ENCODE measurements around the gene SH3D19.
A peak's percentile ranks its signal among the peaks of the same experiment; 100 is the strongest.
"Not testable (repeated sequence)": the region's sequence is repeated elsewhere in the genome, so short reads cannot be mapped to it uniquely, and the experiment has no call there.

SH3D19 gene

GRCh38 chr4:151242305-151242704, 83.1 kb downstream of the SH3D19 start:
- H3K4me3 ChIP-seq (ENCODE audit: low read depth, low read length) = no peak overlapping the region
- DNase-seq (ENCODE audit: low read depth) = no peak

GRCh38 chr4:151239608-151240007, 85.8 kb downstream of the SH3D19 start:
- no peak overlapping the region for H3K4me3 ChIP-seq (ENCODE audit: low read depth, low read length)
- no peak for DNase-seq (ENCODE audit: low read depth)

GRCh38 chr4:151238477-151238876, 86.9 kb downstream of the SH3D19 start:
- DNase-seq (ENCODE audit: low read depth) = no peak
- H3K4me3 ChIP-seq (ENCODE audit: low read depth, low read length) = no peak overlapping the region

GRCh38 chr4:151236036-151236435, 89.4 kb downstream of the SH3D19 start:
- DNase-seq (ENCODE audit: low read depth) = no peak
- no peak overlapping the region for H3K4me3 ChIP-seq (ENCODE audit: low read depth, low read length)

GRCh38 chr4:151235373-151235772, 90.0 kb downstream of the SH3D19 start:
- DNase-seq (ENCODE audit: low read depth); H3K4me3 ChIP-seq (ENCODE audit: low read depth, low read length): not testable (repeated sequence)

GRCh38 chr4:151233600-151233999, 91.8 kb downstream of the SH3D19 start:
- DNase-seq (ENCODE audit: low read depth) = no peak
- H3K4me3 ChIP-seq (ENCODE audit: low read depth, low read length) = no peak overlapping the region

- no peak overlapping the region for H3K4me3 ChIP-seq (ENCODE audit: low read depth, low read length)
- DNase-seq (ENCODE audit: low read depth) = no peak
These were observed 93.3 kb downstream of the SH3D19 start for GRCh38 chr4:151231915-151232595.

- peak overlapping the region; percentile 59 for H3K4me3 ChIP-seq (ENCODE audit: low read depth, low read length)
- peak; percentile 56 for DNase-seq (ENCODE audit: low read depth)
These were observed 97.0 kb downstream of the SH3D19 start for GRCh38 chr4:151228189-151229119.

- peak overlapping the region; percentile 59 for H3K4me3 ChIP-seq (ENCODE audit: low read depth, low read length)
- peak; percentile 63 for DNase-seq (ENCODE audit: low read depth)
These were observed 97.7 kb downstream of the SH3D19 start for GRCh38 chr4:151227731-151228130.

GRCh38 chr4:151227172-151227571, 98.2 kb downstream of the SH3D19 start:
- H3K4me3 ChIP-seq (ENCODE audit: low read depth, low read length) = peak overlapping the region; percentile 59
- no peak for DNase-seq (ENCODE audit: low read depth)

- peak overlapping the region; percentile 59 for H3K4me3 ChIP-seq (ENCODE audit: low read depth, low read length)
- DNase-seq (ENCODE audit: low read depth) = peak; percentile 69
These were observed 99.1 kb downstream of the SH3D19 start for GRCh38 chr4:151226004-151226932.

GRCh38 chr4:151223465-151223864, 101.9 kb downstream of the SH3D19 start:
- H3K4me3 ChIP-seq (ENCODE audit: low read depth, low read length) = no peak overlapping the region
- no peak for DNase-seq (ENCODE audit: low read depth)

- DNase-seq (ENCODE audit: low read depth) = no peak
- H3K4me3 ChIP-seq (ENCODE audit: low read depth, low read length) = no peak overlapping the region
These were observed 105.5 kb downstream of the SH3D19 start for GRCh38 chr4:151219948-151220347.

GRCh38 chr4:151219091-151219490, 106.3 kb downstream of the SH3D19 start:
- no peak overlapping the region for H3K4me3 ChIP-seq (ENCODE audit: low read depth, low read length)
- no peak for DNase-seq (ENCODE audit: low read depth)

GRCh38 chr4:151218343-151218742, 107.1 kb downstream of the SH3D19 start:
- DNase-seq (ENCODE audit: low read depth) = no peak
- no peak overlapping the region for H3K4me3 ChIP-seq (ENCODE audit: low read depth, low read length)

- no peak for DNase-seq (ENCODE audit: low read depth)
- no peak overlapping the region for H3K4me3 ChIP-seq (ENCODE audit: low read depth, low read length)
These were observed 108.1 kb downstream of the SH3D19 start for GRCh38 chr4:151217326-151217725.

- DNase-seq (ENCODE audit: low read depth) = no peak
- H3K4me3 ChIP-seq (ENCODE audit: low read depth, low read length) = no peak overlapping the region
These were observed 110.1 kb downstream of the SH3D19 start for GRCh38 chr4:151215295-151215694.

GRCh38 chr4:151207868-151208267, 117.5 kb downstream of the SH3D19 start:
- no peak for DNase-seq (ENCODE audit: low read depth)

GRCh38 chr4:151207186-151207585, 118.2 kb downstream of the SH3D19 start:
- H3K4me3 ChIP-seq (ENCODE audit: low read depth, low read length) = no peak overlapping the region
- no peak for DNase-seq (ENCODE audit: low read depth)

More at GRCh38 chr4:151207868-151208267, 117.5 kb downstream of the SH3D19 start:
- H3K4me3 ChIP-seq (ENCODE audit: low read depth, low read length) = no peak overlapping the region
